ENCODE results near the gene SLC1A4.

DNA sequence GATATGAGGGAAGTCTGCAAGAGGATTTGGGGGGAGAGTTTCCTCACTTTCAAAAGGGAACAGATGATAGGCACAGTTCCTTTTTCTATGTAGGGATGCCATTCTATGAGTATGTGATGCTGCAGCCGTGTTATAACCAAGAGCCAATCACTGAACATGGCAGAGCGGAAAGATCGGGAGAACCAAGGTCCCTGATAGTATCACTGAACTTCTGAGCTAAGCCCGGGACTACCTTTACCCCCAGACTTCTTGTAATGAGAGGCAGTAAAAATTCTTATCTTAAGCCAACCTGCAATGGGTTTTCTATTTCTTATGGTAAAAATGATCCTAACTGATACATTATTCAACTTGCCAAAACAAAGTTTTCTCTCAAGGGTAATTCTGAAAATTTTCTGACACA, 21.6 kb upstream of the SLC1A4 start:
- TF ChIP-seq, protein P1, sequence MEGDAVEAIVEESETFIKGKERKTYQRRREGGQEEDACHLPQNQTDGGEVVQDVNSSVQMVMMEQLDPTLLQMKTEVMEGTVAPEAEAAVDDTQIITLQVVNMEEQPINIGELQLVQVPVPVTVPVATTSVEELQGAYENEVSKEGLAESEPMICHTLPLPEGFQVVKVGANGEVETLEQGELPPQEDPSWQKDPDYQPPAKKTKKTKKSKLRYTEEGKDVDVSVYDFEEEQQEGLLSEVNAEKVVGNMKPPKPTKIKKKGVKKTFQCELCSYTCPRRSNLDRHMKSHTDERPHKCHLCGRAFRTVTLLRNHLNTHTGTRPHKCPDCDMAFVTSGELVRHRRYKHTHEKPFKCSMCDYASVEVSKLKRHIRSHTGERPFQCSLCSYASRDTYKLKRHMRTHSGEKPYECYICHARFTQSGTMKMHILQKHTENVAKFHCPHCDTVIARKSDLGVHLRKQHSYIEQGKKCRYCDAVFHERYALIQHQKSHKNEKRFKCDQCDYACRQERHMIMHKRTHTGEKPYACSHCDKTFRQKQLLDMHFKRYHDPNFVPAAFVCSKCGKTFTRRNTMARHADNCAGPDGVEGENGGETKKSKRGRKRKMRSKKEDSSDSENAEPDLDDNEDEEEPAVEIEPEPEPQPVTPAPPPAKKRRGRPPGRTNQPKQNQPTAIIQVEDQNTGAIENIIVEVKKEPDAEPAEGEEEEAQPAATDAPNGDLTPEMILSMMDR (IDR thresholded peaks at IDR 0.05) = no peak
- TF ChIP-seq EP300 (IDR thresholded peaks at IDR 0.05) = no peak
- no peak for TF ChIP-seq POLR2AphosphoS5 (IDR thresholded peaks at IDR 0.05)
